H1 (cell line): ENCODE data around the gene PTPRE. TPM values are rescaled to one million over a fixed set of nuclear protein-coding genes. Genes with fewer than 3 reads are reported as not detected.

Experiments used
- CHD1 ChIP-seq: IDR thresholded peaks from 2 replicates; pipeline ENCODE4 v1.6.1; 2012; ENCODE audit warnings: low read depth, low read length, improper control_type of control experiment
- CHD7 ChIP-seq: fragments of 300-600 bp; sonication (generic); IDR thresholded peaks from 2 replicates; pipeline ENCODE4 v1.7.1; 2012; ENCODE audit warnings: low read length, moderate library complexity, mild to moderate bottlenecking, inconsistent platforms; ENCODE audit not compliant: insufficient replicate concordance
- SIRT6 ChIP-seq: IDR thresholded peaks from one replicate; pipeline ENCODE4 v1.7.1; 2012; ENCODE audit warnings: low read length, inconsistent platforms
- SP2 ChIP-seq: IDR thresholded peaks from 2 replicates; pipeline ENCODE4 v1.6.1; 2012; ENCODE audit warnings: mild to moderate bottlenecking, low read length, inconsistent platforms
- polyA plus RNA-seq, 7 experiments: library from polyadenylated mRNA; depleted of rRNA in 3 of 7; stranded (reverse) in 5 of 7; unstranded in 2 of 7; fragments of >200 nt in 5 of 7; fragments of 200-250 nt in 2 of 7; gene quantifications; 1 replicate in 5 of 7; 2 replicates in 1 of 7; 4 replicates in 1 of 7; pipeline versions ENCODE4 v1.2.1 to v1.2.3, GENCODE V29; 2011 to 2013; ENCODE audit warnings: missing spikeins in 2 of 7, mixed read lengths in 2 of 7
- total RNA-seq: library from RNA; stranded (reverse); fragmentation: NEBNext Ultra II Directional; extraction: Animal tissue kit (Norgen Biotek cat#: 25700); gene quantifications from 2 replicates; pipeline ENCODE4 v1.2.1, GENCODE V29; 2021

PTPRE gene
- total and polyA plus RNA-seq, 2 of the 8 experiments (the other 6 are each of a cell fraction or from before 2014, with no cell fraction given): 0.33 to 0.54 TPM

DNA sequence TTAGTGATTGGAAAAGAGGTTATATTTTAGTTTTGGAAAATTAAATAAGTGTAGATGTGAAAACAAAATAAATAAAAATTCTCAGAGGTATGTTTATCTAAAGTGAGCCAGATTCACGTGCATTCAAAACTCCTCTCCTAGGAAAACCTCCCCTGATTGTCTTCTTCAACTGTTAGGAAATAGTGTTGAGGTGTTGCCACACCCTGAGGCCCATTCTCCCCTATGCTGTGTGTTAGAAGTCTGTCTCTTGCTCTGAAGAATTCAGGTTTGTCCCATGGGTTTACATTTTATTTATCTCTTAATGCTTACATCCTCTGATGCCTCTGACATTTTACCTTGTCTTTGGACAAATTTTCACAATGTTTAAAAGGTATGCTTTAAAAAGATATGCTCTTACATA lies 40.3 kb downstream of the PTPRE start (continued):
- TF ChIP-seq CHD7: no peak
- no peak for TF ChIP-seq SP2
- no peak for TF ChIP-seq SIRT6
- no peak for TF ChIP-seq CHD1
- TF ChIP-seq, all 59 proteins: peak for 0
